B cell (primary cell): ENCODE data around the gene UGT3A1.

Experiments
- CTCF ChIP-seq: fragments of 200-600 bp; IDR thresholded peaks from one replicate; pipeline ENCODE4 v1.8.0; 2022; ENCODE audit warnings: antibody characterized with exemption, mild to moderate bottlenecking
- EZH2 ChIP-seq: IDR thresholded peaks from 2 replicates; pipeline ENCODE4 v1.6.1; 2012; ENCODE audit warnings: borderline replicate concordance, low read depth, mild to moderate bottlenecking, moderate library complexity, low read length; ENCODE audit not compliant: insufficient read depth, poor library complexity, severe bottlenecking

DNA sequence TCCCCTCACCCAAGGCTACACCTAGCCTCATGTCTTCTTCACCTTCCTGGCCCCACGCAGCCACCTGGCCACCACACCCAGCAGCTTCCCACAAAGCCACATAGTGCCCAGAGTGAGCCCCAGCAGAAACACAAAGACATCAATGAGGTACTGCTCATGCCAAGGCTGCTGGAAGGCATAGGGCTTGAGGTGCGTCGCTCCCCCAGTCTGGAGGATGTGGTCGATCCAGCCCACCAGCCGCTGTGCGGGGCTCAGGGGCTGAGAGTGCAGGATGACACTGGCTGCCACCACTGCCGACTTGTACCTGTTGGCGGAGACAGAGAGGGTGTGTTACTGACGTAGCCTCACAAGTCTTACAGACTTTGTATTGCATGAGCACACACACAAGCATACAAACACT, 37.0 kb downstream of the UGT3A1 start:
- TF ChIP-seq CTCF (no peak), EZH2 (no peak)
